IPS DF 6.9 (cell line): Measurements from ENCODE around the gene SMG5.

Experiments
- DNase-seq: peaks from one replicate; pipeline ENCODE4 v3.0.0-alpha.2; 2013; ENCODE audit warnings: low read depth, low spot score
- H3K27ac ChIP-seq: one replicate; pipeline ENCODE4 v1.5.1; 2013; ENCODE audit warnings: low read length, control low read depth
- H3K27me3 ChIP-seq: 2 replicates; pipeline ENCODE4 v1.6.1; 2013; ENCODE audit warnings: mild to moderate bottlenecking, low read length; ENCODE audit not compliant: control insufficient read depth, insufficient read depth
- H3K36me3 ChIP-seq: 2 replicates; pipeline ENCODE4 v1.6.1; 2013; ENCODE audit warnings: low read length; ENCODE audit not compliant: control insufficient read depth, insufficient read depth
- H3K4me1 ChIP-seq: 2 replicates; pipeline ENCODE4 v1.6.1; 2013; ENCODE audit warnings: low read length; ENCODE audit not compliant: control insufficient read depth, insufficient read depth
- H3K4me3 ChIP-seq: 2 replicates; pipeline ENCODE4 v1.5.1; 2013; ENCODE audit warnings: mild to moderate bottlenecking, low read length
- H3K9me3 ChIP-seq: 2 replicates; pipeline ENCODE4 v1.6.1; 2013; ENCODE audit warnings: low read length, inconsistent platforms; ENCODE audit not compliant: control insufficient read depth, insufficient read depth
- WGBS: extraction: QIAGEN DNeasy Blood & Tissue Kit; methylation state at CpG from one replicate; pipeline ENCODE4 v1.1.7; 2013; ENCODE audit warnings: mixed read lengths, missing lambda C conversion rate; ENCODE audit not compliant: insufficient read length, insufficient coverage; 5-methylcytosine and 5-hydroxymethylcytosine counted together

SMG5 gene

DNA sequence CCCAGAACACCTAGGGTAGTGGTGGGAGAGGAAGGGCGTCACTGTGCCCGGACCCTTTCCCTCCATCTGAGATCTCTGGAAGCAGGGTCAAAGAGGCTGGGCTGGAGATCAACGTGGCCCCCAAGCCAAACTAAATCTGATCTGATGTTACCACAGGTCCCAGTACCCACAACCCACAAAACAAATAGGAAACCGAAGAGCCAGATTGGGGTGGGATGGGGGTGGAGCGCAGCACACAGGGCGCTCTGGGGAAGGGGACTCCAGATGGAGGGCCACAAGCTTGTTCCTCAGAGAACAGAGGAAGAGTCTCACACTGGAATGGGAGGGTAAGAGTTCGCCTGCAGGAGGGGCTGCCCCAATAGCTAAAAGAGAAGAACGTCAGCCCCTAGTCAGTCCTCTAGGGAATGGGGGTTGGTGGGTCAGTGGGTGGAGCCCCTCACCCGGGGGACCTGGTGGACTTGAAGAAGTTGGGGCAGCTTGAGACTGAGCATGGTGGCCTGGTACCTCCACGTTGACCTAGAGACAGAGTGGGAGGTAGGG lies 36.3 kb downstream of the SMG5 start:
- Histone ChIP-seq H3K4me3 (no peak overlapping the region; the same call in 1 of the 2 replicates), H3K27me3 (no peaks in the 10 kb centered on the region), H3K9me3 (no peaks in the 10 kb centered on the region), H3K4me1 (peaks cover 14% of the 10 kb centered on the region; the same call in 1 of the 2 replicates), H3K36me3 (peaks cover 21% of the 10 kb centered on the region), H3K27ac (no peak overlapping the region)
- WGBS = no CpG with 5 or more reads among the region's 10 CpGs
- DNase-seq = no peak

- H3K9me3 ChIP-seq = no peaks in the 10 kb centered on the region
- H3K27ac ChIP-seq = no peak overlapping the region
- H3K4me1 ChIP-seq = peaks cover 14% of the 10 kb centered on the region; the same call in 1 of the 2 replicates
- H3K36me3 ChIP-seq = peaks cover 14% of the 10 kb centered on the region
- H3K4me3 ChIP-seq = peak overlapping the region; percentile 27; the same call in 1 of the 2 replicates
- no CpG with 5 or more reads among the region's 69 CpGs for WGBS
- no peaks in the 10 kb centered on the region for H3K27me3 ChIP-seq
- DNase-seq = no peak
Measured at GRCh38 chr1:156245451-156246232, 37.0 kb downstream of the SMG5 start.

GRCh38 chr1:156244712-156245111 lies 37.9 kb downstream of the SMG5 start:
- WGBS = no CpG with 5 or more reads among the region's 17 CpGs
- H3K9me3 ChIP-seq = no peaks in the 10 kb centered on the region
- H3K4me3 ChIP-seq = no peak overlapping the region
- no peak for DNase-seq
- H3K27me3 ChIP-seq = no peaks in the 10 kb centered on the region
- H3K36me3 ChIP-seq = 0 out of 2 replicates have a peak, but pooled peaks cover 5% of the 10 kb centered on the region
- no peak overlapping the region for H3K27ac ChIP-seq
- H3K4me1 ChIP-seq = peaks cover 14% of the 10 kb centered on the region; the same call in 1 of the 2 replicates

DNA sequence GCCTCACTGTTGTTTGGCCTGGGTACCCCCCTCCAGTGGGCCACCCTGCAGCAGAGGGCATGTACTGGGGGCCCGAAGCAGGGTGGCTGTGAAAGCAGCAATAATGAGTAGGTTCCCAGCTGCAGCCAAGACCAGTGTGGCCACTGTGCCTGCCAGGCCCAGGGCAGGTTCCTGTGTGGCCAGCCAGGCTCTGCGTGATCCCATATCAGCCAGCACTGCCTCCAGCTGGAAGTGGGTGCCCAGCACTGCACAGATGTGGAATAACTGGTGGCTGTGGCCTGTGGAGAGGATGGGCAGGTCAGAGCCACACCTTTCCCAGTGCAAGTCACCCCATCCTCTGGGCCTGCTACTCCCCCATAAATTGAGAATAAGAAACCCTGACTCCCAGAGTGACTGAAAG lies 38.5 kb downstream of the SMG5 start:
- no peak for DNase-seq
- Histone ChIP-seq H3K4me3 (no peak overlapping the region), H3K27me3 (no peaks in the 10 kb centered on the region), H3K4me1 (peaks cover 14% of the 10 kb centered on the region; the same call in 1 of the 2 replicates), H3K36me3 (peaks cover 7% of the 10 kb centered on the region; the same call in 1 of the 2 replicates), H3K9me3 (no peaks in the 10 kb centered on the region), H3K27ac (no peak overlapping the region)
- WGBS = no CpG with 5 or more reads among the region's 2 CpGs

GRCh38 chr1:156242738-156243137 lies 39.9 kb downstream of the SMG5 start:
- H3K9me3 ChIP-seq = no peaks in the 10 kb centered on the region
- WGBS = no CpG with 5 or more reads among the region's 10 CpGs
- peaks cover 15% of the 10 kb centered on the region; the same call in 1 of the 2 replicates for H3K36me3 ChIP-seq
- no peak for DNase-seq
- no peak overlapping the region for H3K27ac ChIP-seq
- H3K4me1 ChIP-seq = peaks cover 12% of the 10 kb centered on the region; the same call in 1 of the 2 replicates
- H3K4me3 ChIP-seq = no peak overlapping the region
- H3K27me3 ChIP-seq = no peaks in the 10 kb centered on the region

- peaks cover 10% of the 10 kb centered on the region; the same call in 1 of the 2 replicates for H3K4me1 ChIP-seq
- DNase-seq = no peak
- no CpG with 5 or more reads among the region's 14 CpGs for WGBS
- H3K36me3 ChIP-seq = peaks cover 17% of the 10 kb centered on the region; the same call in 1 of the 2 replicates
- H3K9me3 ChIP-seq = no peaks in the 10 kb centered on the region
- H3K4me3 ChIP-seq = no peak within 1 kb of the TSS
- no peak within 1 kb of the TSS for H3K27ac ChIP-seq
- H3K27me3 ChIP-seq = no peaks in the 10 kb centered on the region
Measured at GRCh38 chr1:156241926-156242325, 40.7 kb downstream of the SMG5 start, which contains the start of gene BGLAP. TSS of gene BGLAP (plus strand) at chr1:156242184. CDS start at chr1:156242232, 48 bp downstream.

DNA sequence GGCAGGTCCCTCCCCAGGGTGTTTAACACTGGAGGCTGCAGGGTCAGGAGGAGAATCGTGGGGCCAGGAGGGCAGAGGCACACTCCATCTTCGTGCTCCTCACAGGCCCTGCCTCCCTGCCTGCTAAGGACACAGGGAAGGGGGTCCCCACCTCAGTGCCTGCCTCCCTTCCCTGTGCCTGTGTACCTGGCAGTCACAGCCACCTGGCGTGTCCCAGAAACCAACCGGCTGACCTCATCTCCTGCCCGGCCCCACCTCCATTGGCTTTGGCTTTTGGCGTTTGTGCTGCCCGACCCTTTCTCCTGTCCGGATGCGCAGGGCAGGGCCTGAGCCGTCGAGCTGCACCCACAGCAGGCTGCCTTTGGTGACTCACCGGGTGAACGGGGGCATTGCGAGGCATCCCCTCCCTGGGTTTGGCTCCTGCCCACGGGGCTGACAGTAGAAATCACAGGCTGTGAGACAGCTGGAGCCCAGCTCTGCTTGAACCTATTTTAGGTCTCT lies 41.3 kb downstream of the SMG5 start:
- no CpG with 5 or more reads among the region's 15 CpGs for WGBS
- Histone ChIP-seq H3K9me3 (no peaks in the 10 kb centered on the region), H3K4me1 (peaks cover 8% of the 10 kb centered on the region; the same call in 1 of the 2 replicates), H3K36me3 (peaks cover 21% of the 10 kb centered on the region), H3K27ac (no peak overlapping the region), H3K27me3 (no peaks in the 10 kb centered on the region), H3K4me3 (no peak overlapping the region)
- no peak for DNase-seq

GRCh38 chr1:156238248-156238647 lies 44.4 kb downstream of the SMG5 start:
- Histone ChIP-seq H3K9me3 (no peaks in the 10 kb centered on the region), H3K4me1 (no peaks in the 10 kb centered on the region), H3K4me3 (no peak overlapping the region), H3K27ac (no peak overlapping the region), H3K27me3 (no peaks in the 10 kb centered on the region), H3K36me3 (peaks cover 24% of the 10 kb centered on the region)
- WGBS = no CpG with 5 or more reads among the region's 5 CpGs
- DNase-seq = no peak

DNA sequence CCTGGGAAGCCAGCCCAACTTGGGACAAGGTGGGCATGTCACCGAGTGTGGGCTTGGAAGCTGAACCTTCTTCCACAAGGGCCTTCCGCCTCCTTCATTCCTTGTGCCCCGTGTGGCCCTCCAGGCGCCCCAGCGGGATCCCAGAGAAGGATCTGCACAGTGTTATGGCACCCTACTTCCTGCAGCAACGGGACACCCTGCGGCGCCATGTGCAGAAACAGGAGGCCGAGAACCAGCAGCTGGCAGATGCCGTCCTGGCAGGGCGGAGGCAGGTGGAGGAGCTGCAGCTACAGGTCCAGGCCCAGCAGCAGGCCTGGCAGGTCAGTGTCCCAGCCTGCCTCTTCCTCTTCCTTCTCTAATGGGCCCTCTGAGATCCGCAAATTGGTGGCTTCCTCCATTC lies 46.5 kb downstream of the SMG5 start:
- H3K27me3 ChIP-seq = no peaks in the 10 kb centered on the region
- no peaks in the 10 kb centered on the region for H3K9me3 ChIP-seq
- no peak overlapping the region for H3K27ac ChIP-seq
- no CpG with 5 or more reads among the region's 12 CpGs for WGBS
- no peaks in the 10 kb centered on the region for H3K4me1 ChIP-seq
- no peak overlapping the region for H3K4me3 ChIP-seq
- peaks cover 21% of the 10 kb centered on the region for H3K36me3 ChIP-seq
- no peak for DNase-seq

DNA sequence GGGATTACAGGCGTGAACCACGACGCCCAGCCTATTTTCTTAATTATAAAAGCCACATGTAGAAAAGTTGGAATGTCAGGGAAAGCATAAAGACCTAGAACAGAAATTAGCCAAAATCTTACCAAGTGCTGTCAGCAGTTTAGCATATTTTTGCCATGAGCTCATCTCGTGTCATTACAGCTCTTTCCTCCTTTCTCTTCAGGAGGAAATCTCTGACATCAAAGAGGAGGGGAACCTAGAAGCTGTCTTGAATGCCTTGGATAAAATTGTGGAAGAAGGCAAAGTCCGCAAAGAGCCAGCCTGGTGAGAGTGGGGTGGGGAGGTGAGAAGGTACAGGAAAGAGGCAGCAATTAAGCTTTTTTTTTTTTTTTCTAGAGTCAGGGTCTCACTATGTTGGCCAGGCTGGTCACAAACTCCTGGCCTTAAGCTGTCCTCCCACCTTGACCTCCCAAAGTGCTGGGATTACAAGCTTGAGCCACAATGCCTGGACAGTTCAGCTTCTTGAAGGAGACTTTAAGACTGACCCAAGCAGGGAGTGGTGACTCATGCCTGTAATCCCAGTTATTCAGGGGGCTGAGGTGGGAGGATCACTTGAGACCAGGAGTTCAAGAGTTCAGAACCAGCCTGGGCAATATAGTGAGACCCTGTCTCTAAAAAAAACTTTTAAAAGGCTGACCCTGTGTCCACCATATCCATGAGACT lies 49.0 kb downstream of the SMG5 start:
- WGBS = no CpG with 5 or more reads among the region's 5 CpGs
- no peak overlapping the region for H3K27ac ChIP-seq
- H3K27me3 ChIP-seq = no peaks in the 10 kb centered on the region
- H3K4me1 ChIP-seq = no peaks in the 10 kb centered on the region
- H3K9me3 ChIP-seq = no peaks in the 10 kb centered on the region
- DNase-seq = no peak
- H3K36me3 ChIP-seq = peaks cover 14% of the 10 kb centered on the region
- no peak overlapping the region for H3K4me3 ChIP-seq
